Choroid plexus epithelial cell (primary cell): ENCODE results near the gene OTULIN.

Experiments used
- DNase-seq: peaks from one replicate; pipeline ENCODE4 v3.0.0-alpha.2; 2010; ENCODE audit warnings: low read depth
- H3K4me3 ChIP-seq: 2 replicates; pipeline ENCODE4 v1.5.1; 2011; ENCODE audit warnings: low read depth, mild to moderate bottlenecking, control low read depth, low read length, moderate library complexity
- TF ChIP-seq, protein P1 (sequence below): conservative IDR thresholded peaks from 2 replicates; pipeline ENCODE4 v1.5.1; 2011; ENCODE audit warnings: low read depth, mild to moderate bottlenecking, control low read depth, inconsistent platforms, low read length, moderate library complexity

Gene OTULIN

DNA sequence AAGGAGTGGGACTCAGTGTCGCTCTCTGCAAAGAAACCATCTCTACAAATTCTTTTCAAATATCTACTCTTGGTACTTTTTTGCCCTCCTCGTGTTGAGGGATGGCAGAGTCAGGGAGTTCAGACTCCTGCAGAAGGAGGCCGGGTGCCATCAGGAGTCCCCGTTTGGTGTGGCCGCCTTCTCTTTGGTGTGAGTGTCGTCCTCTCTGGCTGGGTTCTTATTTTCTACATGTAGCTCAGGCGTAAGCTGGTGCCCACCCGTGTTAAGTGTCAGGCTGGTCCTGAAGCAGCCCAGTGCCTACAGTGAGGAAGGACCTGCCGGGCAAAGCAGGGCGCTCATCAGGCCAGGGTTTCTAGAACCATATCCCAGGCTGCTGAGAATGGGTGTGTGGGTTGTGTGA, 37.0 kb downstream of the OTULIN start:
- DNase-seq = no peak
- TF ChIP-seq, protein P1, sequence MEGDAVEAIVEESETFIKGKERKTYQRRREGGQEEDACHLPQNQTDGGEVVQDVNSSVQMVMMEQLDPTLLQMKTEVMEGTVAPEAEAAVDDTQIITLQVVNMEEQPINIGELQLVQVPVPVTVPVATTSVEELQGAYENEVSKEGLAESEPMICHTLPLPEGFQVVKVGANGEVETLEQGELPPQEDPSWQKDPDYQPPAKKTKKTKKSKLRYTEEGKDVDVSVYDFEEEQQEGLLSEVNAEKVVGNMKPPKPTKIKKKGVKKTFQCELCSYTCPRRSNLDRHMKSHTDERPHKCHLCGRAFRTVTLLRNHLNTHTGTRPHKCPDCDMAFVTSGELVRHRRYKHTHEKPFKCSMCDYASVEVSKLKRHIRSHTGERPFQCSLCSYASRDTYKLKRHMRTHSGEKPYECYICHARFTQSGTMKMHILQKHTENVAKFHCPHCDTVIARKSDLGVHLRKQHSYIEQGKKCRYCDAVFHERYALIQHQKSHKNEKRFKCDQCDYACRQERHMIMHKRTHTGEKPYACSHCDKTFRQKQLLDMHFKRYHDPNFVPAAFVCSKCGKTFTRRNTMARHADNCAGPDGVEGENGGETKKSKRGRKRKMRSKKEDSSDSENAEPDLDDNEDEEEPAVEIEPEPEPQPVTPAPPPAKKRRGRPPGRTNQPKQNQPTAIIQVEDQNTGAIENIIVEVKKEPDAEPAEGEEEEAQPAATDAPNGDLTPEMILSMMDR = no peak
- H3K4me3 ChIP-seq = no peak overlapping the region

DNA sequence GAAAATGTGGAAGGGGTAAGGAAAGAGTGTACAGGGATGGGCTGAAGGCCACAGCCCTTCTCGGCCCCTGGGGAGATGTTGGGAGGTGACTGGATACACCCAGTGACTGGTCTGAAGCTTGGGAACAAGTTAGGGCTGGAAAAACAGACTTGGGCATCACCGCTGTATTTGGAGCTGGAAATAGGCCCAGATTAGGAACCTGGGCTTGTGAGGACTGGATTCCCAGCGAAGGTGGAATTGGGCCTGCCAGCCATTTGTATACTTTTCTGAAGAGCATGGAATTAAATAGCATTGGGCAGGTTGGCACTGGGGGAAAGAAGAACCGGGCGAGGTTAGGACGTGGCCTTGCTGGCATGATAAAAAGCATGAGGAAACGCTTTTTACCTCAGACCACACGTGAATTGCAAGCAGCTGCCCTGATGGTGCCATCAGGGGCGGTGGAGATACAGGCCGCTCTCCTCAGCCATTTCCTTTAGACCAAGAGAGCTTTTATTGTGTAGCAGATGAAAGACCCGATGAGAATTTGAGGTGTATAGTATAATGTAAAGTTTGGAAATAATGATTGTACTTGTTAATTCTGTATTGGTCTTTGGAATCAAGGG, 37.8 kb downstream of the OTULIN start:
- no peak for DNase-seq
- TF ChIP-seq, protein P1 = no peak

DNA sequence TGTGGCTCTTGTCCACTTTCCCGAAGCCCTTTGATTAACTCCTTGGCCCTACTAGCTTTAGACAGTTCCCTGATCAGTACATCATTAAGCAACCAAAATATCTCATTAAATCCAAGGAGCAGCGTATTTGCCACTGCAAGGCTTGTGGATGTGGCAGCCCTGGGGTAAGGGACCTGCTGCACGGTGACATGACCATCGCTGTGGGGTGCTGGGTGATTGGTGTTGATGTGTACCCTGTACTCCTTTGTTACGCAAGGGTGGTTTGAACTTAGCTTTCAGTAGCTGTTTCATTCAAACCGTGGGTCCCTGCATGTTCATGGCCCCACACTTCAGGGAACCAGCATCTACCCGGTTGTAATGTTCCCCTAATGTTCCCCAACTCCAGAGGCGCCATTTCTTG, 41.0 kb downstream of the OTULIN start:
- H3K4me3 ChIP-seq = no peak overlapping the region
- TF ChIP-seq, protein P1 = no peak
- DNase-seq = no peak

More for the DNA sequence above, 37.8 kb downstream of the OTULIN start:
- H3K4me3 ChIP-seq = no peak overlapping the region

DNA sequence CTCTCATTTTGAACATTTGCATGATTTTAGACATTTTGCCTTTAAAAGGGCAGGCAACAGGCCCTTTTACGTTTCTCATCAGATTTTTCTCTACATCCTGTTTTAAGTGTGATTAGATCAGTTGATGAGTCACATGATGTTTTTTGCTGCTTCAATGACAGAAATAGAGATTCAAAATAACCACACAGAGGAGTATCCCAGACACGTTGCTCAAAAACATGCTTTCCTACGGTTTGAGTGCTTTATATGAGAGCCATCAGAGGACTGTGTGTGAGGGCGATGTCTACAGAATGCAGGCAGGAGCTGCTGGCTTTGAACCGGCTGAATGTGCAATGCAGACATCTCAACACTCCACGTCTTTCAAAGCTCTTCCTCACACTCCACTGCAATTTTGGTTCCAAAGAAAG, 42.1 kb downstream of the OTULIN start:
- TF ChIP-seq, protein P1 = no peak
- H3K4me3 ChIP-seq = no peak overlapping the region
- peak; percentile 78 for DNase-seq

GRCh38 chr5:14707811-14708390, 43.4 kb downstream of the OTULIN start:
- no peak overlapping the region for H3K4me3 ChIP-seq
- DNase-seq = no peak
- TF ChIP-seq, protein P1 = no peak

GRCh38 chr5:14708551-14708950, 44.0 kb downstream of the OTULIN start:
- no peak overlapping the region for H3K4me3 ChIP-seq
- DNase-seq = no peak
- TF ChIP-seq, protein P1 = no peak
